ENCODE data around the gene COMMD10. TPM values are rescaled to one million over a fixed set of nuclear protein-coding genes. Genes with fewer than 3 reads are reported as not detected.
A peak's percentile ranks its signal among the peaks of the same experiment; 100 is the strongest.

Gene COMMD10
- total RNA-seq, 6 experiments from 2014 or later, result 19.0 to 25.0 (median 22.0) TPM

DNA sequence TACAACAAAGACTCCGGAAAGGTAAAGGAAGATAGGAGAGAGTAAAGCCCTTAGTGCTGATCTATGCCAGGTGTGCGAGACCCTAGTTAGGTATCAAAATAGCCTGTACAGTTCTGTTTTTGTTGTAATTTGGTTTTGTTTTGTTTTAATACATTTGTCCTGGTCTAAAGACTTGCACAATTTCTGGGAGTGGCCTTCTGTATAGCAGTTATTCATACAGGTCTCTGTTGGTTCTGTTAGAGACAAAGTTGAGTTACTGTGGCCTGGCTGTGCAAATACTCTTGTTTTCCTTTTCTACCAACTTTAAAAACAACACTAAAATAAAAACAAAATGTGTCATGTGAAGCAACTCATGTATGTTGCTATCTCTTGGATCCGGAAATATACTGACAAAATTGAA lies 163.6 kb downstream of the COMMD10 start:
- Mint-ChIP-seq H3K4me3 (no peak overlapping the region), H3K9me3 (peaks cover 12% of the 10 kb centered on the region), H3K27ac (no peak overlapping the region), H3K36me3 (ENCODE audit: low read depth) (peaks cover 15% of the 10 kb centered on the region; the same call in 1 of the 2 replicates), H3K4me1 (ENCODE audit: low read depth) (no peaks in the 10 kb centered on the region), H3K27me3 (ENCODE audit: insufficient read depth) (no peaks in the 10 kb centered on the region)
- TF ChIP-seq, protein P1, sequence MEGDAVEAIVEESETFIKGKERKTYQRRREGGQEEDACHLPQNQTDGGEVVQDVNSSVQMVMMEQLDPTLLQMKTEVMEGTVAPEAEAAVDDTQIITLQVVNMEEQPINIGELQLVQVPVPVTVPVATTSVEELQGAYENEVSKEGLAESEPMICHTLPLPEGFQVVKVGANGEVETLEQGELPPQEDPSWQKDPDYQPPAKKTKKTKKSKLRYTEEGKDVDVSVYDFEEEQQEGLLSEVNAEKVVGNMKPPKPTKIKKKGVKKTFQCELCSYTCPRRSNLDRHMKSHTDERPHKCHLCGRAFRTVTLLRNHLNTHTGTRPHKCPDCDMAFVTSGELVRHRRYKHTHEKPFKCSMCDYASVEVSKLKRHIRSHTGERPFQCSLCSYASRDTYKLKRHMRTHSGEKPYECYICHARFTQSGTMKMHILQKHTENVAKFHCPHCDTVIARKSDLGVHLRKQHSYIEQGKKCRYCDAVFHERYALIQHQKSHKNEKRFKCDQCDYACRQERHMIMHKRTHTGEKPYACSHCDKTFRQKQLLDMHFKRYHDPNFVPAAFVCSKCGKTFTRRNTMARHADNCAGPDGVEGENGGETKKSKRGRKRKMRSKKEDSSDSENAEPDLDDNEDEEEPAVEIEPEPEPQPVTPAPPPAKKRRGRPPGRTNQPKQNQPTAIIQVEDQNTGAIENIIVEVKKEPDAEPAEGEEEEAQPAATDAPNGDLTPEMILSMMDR (IDR thresholded peaks at IDR 0.05), result no peak
- no peak for DNase-seq

DNA sequence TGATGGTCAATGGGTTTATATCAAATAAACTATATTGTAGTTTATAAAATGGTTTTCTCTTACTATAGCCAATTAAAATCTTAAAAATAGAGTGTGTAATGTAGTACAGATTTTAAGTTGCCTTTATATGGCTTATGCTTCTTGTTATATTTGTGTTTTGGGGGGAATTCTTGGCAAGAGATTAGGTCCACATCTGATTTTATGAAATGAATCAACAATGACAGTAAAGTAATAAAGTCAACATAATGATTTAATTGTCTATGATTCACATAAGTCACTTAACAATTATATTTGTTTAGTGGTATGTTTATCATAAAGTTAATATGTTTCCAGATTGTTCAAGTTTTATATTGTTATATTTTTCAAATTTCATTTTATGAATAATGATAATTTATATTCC lies 164.8 kb downstream of the COMMD10 start:
- TF ChIP-seq, protein P1 (IDR thresholded peaks at IDR 0.05), result no peak
- peaks cover 15% of the 10 kb centered on the region; the same call in 1 of the 2 replicates for H3K36me3 Mint-ChIP-seq (ENCODE audit: low read depth)

DNA sequence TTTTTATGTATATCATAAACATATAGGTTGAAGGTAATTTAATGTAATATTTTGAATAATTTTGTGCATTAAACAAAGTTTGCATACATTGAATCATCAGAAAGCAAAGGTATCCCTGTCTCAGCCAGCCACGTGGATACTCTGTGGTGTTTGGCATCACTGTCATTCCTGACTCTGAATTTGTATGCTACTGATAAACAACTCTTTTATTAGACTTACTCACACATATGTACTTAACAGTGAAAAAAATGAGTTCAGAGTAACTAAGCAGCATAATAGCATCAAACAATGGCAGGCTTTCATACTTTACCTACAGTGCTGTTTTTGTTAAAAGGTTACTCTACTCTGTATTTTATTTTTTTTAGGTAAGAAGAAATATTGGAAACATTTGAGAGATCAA lies 171.9 kb downstream of the COMMD10 start:
- H3K27ac Mint-ChIP-seq, result no peak overlapping the region
- no peaks in the 10 kb centered on the region for H3K27me3 Mint-ChIP-seq (ENCODE audit: insufficient read depth)
- TF ChIP-seq, protein P1 (IDR thresholded peaks at IDR 0.05), result no peak
- H3K4me1 Mint-ChIP-seq (ENCODE audit: low read depth), result no peaks in the 10 kb centered on the region
- peaks cover 7% of the 10 kb centered on the region; the same call in 1 of the 2 replicates for H3K9me3 Mint-ChIP-seq
- H3K4me3 Mint-ChIP-seq, result no peak overlapping the region
- no peak for DNase-seq
- H3K36me3 Mint-ChIP-seq (ENCODE audit: low read depth), result no peaks in the 10 kb centered on the region

More for the DNA sequence above, 164.8 kb downstream of the COMMD10 start:
- no peaks in the 10 kb centered on the region for H3K27me3 Mint-ChIP-seq (ENCODE audit: insufficient read depth)
- no peaks in the 10 kb centered on the region for H3K4me1 Mint-ChIP-seq (ENCODE audit: low read depth)
- DNase-seq, result no peak
- H3K4me3 Mint-ChIP-seq, result no peak overlapping the region
- peaks cover 15% of the 10 kb centered on the region for H3K9me3 Mint-ChIP-seq
- no peak overlapping the region for H3K27ac Mint-ChIP-seq

DNA sequence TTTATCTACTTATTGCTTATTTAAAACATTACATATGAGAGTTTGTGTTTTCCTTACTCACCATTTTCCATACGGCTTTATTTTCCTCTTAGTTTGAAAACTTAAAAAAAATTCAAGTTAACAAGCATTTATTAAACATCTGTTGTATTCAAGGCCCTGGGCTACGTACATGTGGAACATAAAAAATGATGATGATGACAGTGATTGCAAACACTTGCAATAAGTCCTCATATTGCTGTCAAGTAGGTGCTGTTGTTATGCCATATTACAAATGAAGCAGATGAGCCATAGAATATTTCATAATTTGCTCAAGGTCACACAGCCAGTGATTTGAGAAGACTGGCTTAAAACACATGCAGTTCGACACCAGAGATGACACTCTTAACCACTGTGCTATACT lies 180.6 kb downstream of the COMMD10 start:
- no peak for DNase-seq
- no peak overlapping the region for H3K4me3 Mint-ChIP-seq
- H3K9me3 Mint-ChIP-seq, result no peaks in the 10 kb centered on the region; the same call in 1 of the 2 replicates
- TF ChIP-seq, protein P1 (IDR thresholded peaks at IDR 0.05), result no peak
- no peaks in the 10 kb centered on the region for H3K4me1 Mint-ChIP-seq (ENCODE audit: low read depth)
- H3K27ac Mint-ChIP-seq, result no peak overlapping the region
- no peaks in the 10 kb centered on the region; the same call in 1 of the 2 replicates for H3K27me3 Mint-ChIP-seq (ENCODE audit: insufficient read depth)
- peaks cover 14% of the 10 kb centered on the region for H3K36me3 Mint-ChIP-seq (ENCODE audit: low read depth)

DNA sequence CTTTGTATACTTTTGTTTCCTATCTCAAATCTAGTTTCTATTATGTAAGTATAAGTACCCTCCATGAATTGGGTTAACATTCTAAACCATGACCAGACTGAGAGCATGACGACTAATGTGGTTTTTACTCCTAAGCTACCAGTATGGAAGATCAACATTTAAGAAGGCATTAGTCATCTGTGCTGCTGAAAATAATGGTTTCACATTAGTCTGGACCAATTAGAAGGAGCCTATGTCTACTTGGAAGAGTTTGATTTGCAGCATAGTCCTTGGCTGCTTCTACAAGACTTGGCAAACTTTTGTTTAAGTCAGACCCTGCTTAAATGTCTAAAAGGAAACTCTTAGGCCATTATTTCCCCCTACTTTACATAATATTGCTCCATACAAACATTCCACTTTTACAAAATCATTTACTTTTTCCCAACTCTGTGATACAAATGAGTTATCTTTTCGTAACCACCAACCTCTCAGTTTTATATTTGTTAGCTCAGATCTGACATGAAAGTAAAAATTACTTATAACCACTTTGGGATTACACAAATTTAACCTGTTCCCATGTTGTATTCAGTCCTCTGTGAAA lies 186.7 kb downstream of the COMMD10 start:
- Mint-ChIP-seq H3K27ac (no peak overlapping the region), H3K9me3 (peaks cover 8% of the 10 kb centered on the region), H3K27me3 (ENCODE audit: insufficient read depth) (no peaks in the 10 kb centered on the region; the same call in 1 of the 2 replicates), H3K4me3 (no peak overlapping the region), H3K36me3 (ENCODE audit: low read depth) (peaks cover 18% of the 10 kb centered on the region), H3K4me1 (ENCODE audit: low read depth) (peaks cover 30% of the 10 kb centered on the region)
- TF ChIP-seq, protein P1 (IDR thresholded peaks at IDR 0.05), result no peak
- DNase-seq, result peak; percentile 43

Measured in HFFc6 (cell line).